ENCODE measurements around the gene RB1.

GRCh38 chr13:48281556-48281955 is 22.0 kb upstream of the RB1 start:
- TF ChIP-seq CTCF (IDR thresholded peaks at IDR 0.05; ENCODE audit: borderline replicate concordance, extremely low read depth, low read length, poor library complexity, severe bottlenecking) (no peak), EZH2 (IDR thresholded peaks at IDR 0.05; ENCODE audit: borderline replicate concordance, low read depth, low read length, severe bottlenecking) (no peak)
